B cell (primary cell): ENCODE data around the gene S100A8. TPM values are rescaled to one million over a fixed set of nuclear protein-coding genes. Genes with fewer than 3 reads are reported as not detected.

Experiments used
- ATAC-seq: fragments of 200-7000 bp; cut with Tn5 transposase; one replicate; pipeline ENCODE4 v1.10.0; 2021; ENCODE audit warnings: low read depth, mild to moderate bottlenecking, moderate number of reproducible peaks, moderate library complexity
- CTCF ChIA-PET: fragments of 350-600 bp; sonication (Branson Sonifier 250); formaldehyde crosslinking; loops from one replicate; lab custom pipeline; 2021; ENCODE audit warnings: antibody characterized with exemption, inconsistent platforms; lab: Charles Lee
- POLR2A ChIA-PET: fragments of 350-600 bp; sonication (Branson Sonifier 250); formaldehyde crosslinking; loops from one replicate; lab custom pipeline; 2021; ENCODE audit warnings: antibody characterized with exemption; lab: Charles Lee
- DNase-seq: peaks from one replicate; pipeline ENCODE4 v3.0.0; 2013
- H2AFZ ChIP-seq: 2 replicates; pipeline ENCODE4 v1.6.1; 2012; ENCODE audit warnings: mild to moderate bottlenecking, low read depth, low read length; ENCODE audit not compliant: insufficient read depth, poor library complexity, severe bottlenecking
- H3K27ac ChIP-seq, 2 donors: 1 replicate in 1 of 2; 2 replicates in 1 of 2; pipeline ENCODE4 v1.5.1; 2012 to 2013; ENCODE audit warnings: low read length in 2 of 2, mild to moderate bottlenecking in 2 of 2, moderate library complexity in 1 of 2
- H3K27me3 ChIP-seq, 4 experiments: fragments of 200-600 bp in 1 of 4; sonication (generic) in 1 of 4; replicated peaks in 1 of 4; 1 replicate in 2 of 4; 2 replicates in 2 of 4; pipeline versions ENCODE4 v1.6.1 to v1.7.0; 2013 to 2016; ENCODE audit warnings: low read length in 3 of 4, mild to moderate bottlenecking in 2 of 4, mixed read lengths in 1 of 4, moderate library complexity in 1 of 4; ENCODE audit not compliant: insufficient read depth in 4 of 4, control insufficient read depth in 3 of 4; ENCODE audit errors: control extremely low read depth in 1 of 4
- H3K36me3 ChIP-seq, 2 experiments: replicated peaks in 1 of 2; 1 replicate in 1 of 2; 2 replicates in 1 of 2; pipeline versions ENCODE4 v1.6.1 to v1.7.1; 2013; ENCODE audit warnings: low read length in 1 of 2; ENCODE audit not compliant: insufficient read depth in 2 of 2, control insufficient read depth in 1 of 2; ENCODE audit errors: control extremely low read depth in 1 of 2, extremely low read depth in 1 of 2
- H3K4me1 ChIP-seq, 2 donors: fragments of 200-600 bp in 1 of 2; sonication (generic) in 1 of 2; 1 replicate in 1 of 2; 2 replicates in 1 of 2; pipeline versions ENCODE4 v1.5.1 to v1.6.1; 2013 to 2017; ENCODE audit warnings: low read length in 2 of 2; ENCODE audit not compliant: control insufficient read depth in 2 of 2, insufficient read depth in 2 of 2
- H3K4me2 ChIP-seq: replicated peaks from 2 replicates; pipeline ENCODE3; 2012; ENCODE audit warnings: mild to moderate bottlenecking, low read depth, low read length; ENCODE audit not compliant: poor library complexity, severe bottlenecking
- H3K4me3 ChIP-seq, 5 experiments: fragments of 200-600 bp in 1 of 5; sonication (generic) in 1 of 5; 1 replicate in 3 of 5; 2 replicates in 2 of 5; pipeline versions ENCODE4 v1.5.1 to v1.7.0; 2011 to 2016; ENCODE audit warnings: low read length in 4 of 5, mild to moderate bottlenecking in 4 of 5, low read depth in 2 of 5, control low read depth in 1 of 5, moderate library complexity in 1 of 5; ENCODE audit not compliant: insufficient read depth in 1 of 5; ENCODE audit errors: control extremely low read depth in 1 of 5, extremely low read depth in 1 of 5
- H3K79me2 ChIP-seq: fragments of 200-600 bp; sonication (generic); one replicate; pipeline ENCODE4 v1.6.0; 2016; ENCODE audit warnings: low read length; ENCODE audit not compliant: control insufficient read depth, insufficient read depth
- H3K9ac ChIP-seq: fragments of 200-600 bp; sonication (generic); 2 replicates; pipeline ENCODE4 v1.6.1; 2017; ENCODE audit warnings: mild to moderate bottlenecking, low read length, moderate library complexity
- H3K9me3 ChIP-seq, 3 donors: one replicate each; pipeline versions ENCODE4 v1.6.1 to v1.7.1; 2013; ENCODE audit warnings: low read length in 2 of 3; ENCODE audit not compliant: control insufficient read depth in 2 of 3, insufficient read depth in 1 of 3; ENCODE audit errors: control extremely low read depth in 1 of 3
- H4K20me1 ChIP-seq: 2 replicates; pipeline ENCODE4 v1.6.0; 2012; ENCODE audit warnings: mild to moderate bottlenecking, low read length; ENCODE audit not compliant: insufficient read depth, control insufficient read depth, poor library complexity, severe bottlenecking
- H3K27ac Mint-ChIP-seq: one replicate; pipeline ENCODE4 v1.8.0; 2021; ENCODE audit warnings: mixed read lengths
- H3K27me3 Mint-ChIP-seq: one replicate; pipeline ENCODE4 v1.8.0; 2021; ENCODE audit warnings: mixed read lengths
- H3K4me1 Mint-ChIP-seq: one replicate; pipeline ENCODE4 v1.8.0; 2021; ENCODE audit warnings: mixed read lengths
- H3K4me3 Mint-ChIP-seq: one replicate; pipeline ENCODE4 v1.8.0; 2021; ENCODE audit warnings: mixed read lengths
- H3K9me3 Mint-ChIP-seq: one replicate; pipeline ENCODE4 v1.8.0; 2022; ENCODE audit warnings: mixed read lengths; ENCODE audit not compliant: insufficient read depth
- EZH2 ChIP-seq: IDR thresholded peaks from 2 replicates; pipeline ENCODE4 v1.6.1; 2012; ENCODE audit warnings: borderline replicate concordance, low read depth, mild to moderate bottlenecking, moderate library complexity, low read length; ENCODE audit not compliant: insufficient read depth, poor library complexity, severe bottlenecking
- WGBS: methylation state at CpG from one replicate; pipeline ENCODE4 v1.1.5; 2013; ENCODE audit warnings: missing lambda C conversion rate; ENCODE audit not compliant: insufficient coverage; 5-methylcytosine and 5-hydroxymethylcytosine counted together
- intact Hi-C: fragments of 100-400 bp; cut with micrococcal nuclease; formaldehyde crosslinking; loops from one replicate; pipeline ENCODE4 v1.10.0; 2022
- polyA plus RNA-seq: library from polyadenylated mRNA; depleted of rRNA; stranded (reverse); fragments of >200 nt; gene quantifications from 2 replicates; pipeline ENCODE4 v1.2.3, GENCODE V29; 2012
- total RNA-seq, 2 donors: library from RNA; stranded (reverse); fragments of 120-200 nt in 1 of 2; gene quantifications; 1 replicate in 1 of 2; 2 replicates in 1 of 2; pipeline versions ENCODE4 v1.2.3 to v1.2.4, GENCODE V29; 2013 to 2022
- TF ChIP-seq, protein P1 (sequence below): fragments of 200-600 bp; IDR thresholded peaks from one replicate; pipeline ENCODE4 v1.8.0; 2022; ENCODE audit warnings: antibody characterized with exemption, mild to moderate bottlenecking

Gene S100A8
- total and polyA plus RNA-seq, 2 donors (not counting 1 experiment from before 2014, with no cell fraction given) = 3.3 to 16.7 TPM

GRCh38 chr1:153434746-153435455 is 44.0 kb upstream of the S100A8 start:
- Mint-ChIP-seq H3K4me3 (no peak overlapping the region), H3K27me3 (peaks cover 39% of the 10 kb centered on the region), H3K4me1 (no peaks in the 10 kb centered on the region), H3K27ac (no peak overlapping the region), H3K9me3 (no peaks in the 10 kb centered on the region)
- ChIA-PET CTCF (interaction anchor here (1.3 kb wide), 1 partner anchor 60 kb away, joined by 3 read pairs; no protein-coding TSS in a partner anchor), POLR2A (no interaction called here)
- H3K27me3 ChIP-seq = peaks cover 0 to 5% (median 0%) of the 10 kb centered on the region in 4 experiments
- DNase-seq = no peak
- H3K4me2 ChIP-seq = no peak overlapping the region
- ATAC-seq = no peak
- H2AFZ ChIP-seq = no peak overlapping the region
- H3K36me3 ChIP-seq = no peaks in the 10 kb centered on the region
- TF ChIP-seq, protein P1, sequence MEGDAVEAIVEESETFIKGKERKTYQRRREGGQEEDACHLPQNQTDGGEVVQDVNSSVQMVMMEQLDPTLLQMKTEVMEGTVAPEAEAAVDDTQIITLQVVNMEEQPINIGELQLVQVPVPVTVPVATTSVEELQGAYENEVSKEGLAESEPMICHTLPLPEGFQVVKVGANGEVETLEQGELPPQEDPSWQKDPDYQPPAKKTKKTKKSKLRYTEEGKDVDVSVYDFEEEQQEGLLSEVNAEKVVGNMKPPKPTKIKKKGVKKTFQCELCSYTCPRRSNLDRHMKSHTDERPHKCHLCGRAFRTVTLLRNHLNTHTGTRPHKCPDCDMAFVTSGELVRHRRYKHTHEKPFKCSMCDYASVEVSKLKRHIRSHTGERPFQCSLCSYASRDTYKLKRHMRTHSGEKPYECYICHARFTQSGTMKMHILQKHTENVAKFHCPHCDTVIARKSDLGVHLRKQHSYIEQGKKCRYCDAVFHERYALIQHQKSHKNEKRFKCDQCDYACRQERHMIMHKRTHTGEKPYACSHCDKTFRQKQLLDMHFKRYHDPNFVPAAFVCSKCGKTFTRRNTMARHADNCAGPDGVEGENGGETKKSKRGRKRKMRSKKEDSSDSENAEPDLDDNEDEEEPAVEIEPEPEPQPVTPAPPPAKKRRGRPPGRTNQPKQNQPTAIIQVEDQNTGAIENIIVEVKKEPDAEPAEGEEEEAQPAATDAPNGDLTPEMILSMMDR = no peak
- TF ChIP-seq EZH2 = no peak
- no peaks in the 10 kb centered on the region for H4K20me1 ChIP-seq
- no peak overlapping the region for H3K9ac ChIP-seq
- intact Hi-C loops = no loop called here
- no peaks in the 10 kb centered on the region for H3K9me3 ChIP-seq
- H3K4me3 ChIP-seq = no peak overlapping the region
- 88% methylated on average over 10 of the region's 11 CpGs for WGBS
- H3K79me2 ChIP-seq = no peaks in the 10 kb centered on the region
- no peaks in the 10 kb centered on the region for H3K4me1 ChIP-seq
- no peak overlapping the region for H3K27ac ChIP-seq

- Histone ChIP-seq H3K27me3 (peaks cover 0 to 10% (median under 1%) of the 10 kb centered on the region in 4 experiments), H3K9ac (no peak overlapping the region), H3K4me2 (no peak overlapping the region), H4K20me1 (no peaks in the 10 kb centered on the region), H2AFZ (no peak overlapping the region), H3K36me3 (no peaks in the 10 kb centered on the region), H3K9me3 (no peaks in the 10 kb centered on the region), H3K27ac (no peak overlapping the region), H3K4me1 (no peaks in the 10 kb centered on the region), H3K4me3 (no peak overlapping the region), H3K79me2 (no peaks in the 10 kb centered on the region)
- TF ChIP-seq, protein P1 = no peak
- no peak for TF ChIP-seq EZH2
- no peak overlapping the region for H3K27ac Mint-ChIP-seq
- no peak for ATAC-seq
- H3K4me3 Mint-ChIP-seq = no peak overlapping the region
- intact Hi-C loops = no loop called here
- H3K9me3 Mint-ChIP-seq = no peaks in the 10 kb centered on the region
- no peaks in the 10 kb centered on the region for H3K4me1 Mint-ChIP-seq
- 80% methylated on average over 9 of the region's 9 CpGs for WGBS
- POLR2A ChIA-PET = no interaction called here
- CTCF ChIA-PET = no interaction called here
- H3K27me3 Mint-ChIP-seq = peaks cover 35% of the 10 kb centered on the region
- DNase-seq = no peak
Measured at GRCh38 chr1:153432874-153433681, 42.2 kb upstream of the S100A8 start.
